Measurements from ENCODE around the gene DUSP9. TPM values are rescaled to one million over a fixed set of nuclear protein-coding genes. Genes with fewer than 3 reads are reported as not detected.

Gene DUSP9
- total RNA-seq, 1 experiment from 2014 or later: 2.4 TPM

DNA sequence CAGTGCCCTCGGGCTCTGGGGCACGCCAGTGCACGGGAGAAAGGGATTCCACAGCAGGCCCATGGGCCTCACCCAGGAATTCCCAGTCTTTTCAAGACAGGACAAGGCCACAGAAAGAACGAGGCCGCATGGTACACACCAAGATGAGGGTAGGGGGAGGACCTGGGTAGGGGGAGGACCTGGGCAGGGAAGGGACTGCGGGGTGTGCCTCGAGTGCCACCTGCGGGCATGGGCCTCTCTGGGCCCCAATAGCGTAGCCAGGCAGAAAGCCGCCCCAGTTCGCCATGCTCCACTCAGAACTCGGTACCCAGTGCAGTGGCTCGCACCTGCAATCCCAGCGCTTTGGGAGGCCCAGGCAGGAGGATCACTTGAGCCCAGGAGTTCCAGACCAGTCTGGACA is 14.0 kb upstream of the DUSP9 start:
- Histone ChIP-seq H2BK12ac (ENCODE audit: insufficient read length, low read depth, low read length) (no peak overlapping the region), H4K91ac (ENCODE audit: insufficient read length, low read depth, low read length) (no peak overlapping the region), H4K5ac (ENCODE audit: insufficient read length, low read depth, low read length) (no peak overlapping the region), H3K4me2 (ENCODE audit: insufficient read depth, insufficient read length, low read length) (no peak overlapping the region), H2AK5ac (ENCODE audit: insufficient read length, low read length) (no peak overlapping the region), H4K8ac (replicated peaks; ENCODE audit: insufficient read length, low read depth, low read length) (no peak overlapping the region), H3K18ac (ENCODE audit: insufficient read length, low read depth, low read length) (no peak overlapping the region), H2BK5ac (ENCODE audit: insufficient read length, low read length) (no peak overlapping the region), H3K79me1 (ENCODE audit: insufficient read depth, low read depth, low read length, poor library complexity, severe bottlenecking) (no peaks in the 10 kb centered on the region), H3K9me3 (ENCODE audit: control insufficient read depth, low read depth, low read length) (peaks cover 20% of the 10 kb centered on the region), H3K23ac (ENCODE audit: insufficient read length, low read depth, low read length) (no peak overlapping the region), H2AFZ (ENCODE audit: low read length) (no peak overlapping the region), H2BK120ac (ENCODE audit: low read depth, low read length, poor library complexity, severe bottlenecking) (no peak overlapping the region), H2BK20ac (ENCODE audit: low read depth, low read length, poor library complexity, severe bottlenecking) (no peak overlapping the region), H4K20me1 (ENCODE audit: control insufficient read depth, insufficient read depth, insufficient read length) (peaks cover 2% of the 10 kb centered on the region), H3K56ac (ENCODE audit: insufficient read length, low read depth, low read length) (no peak overlapping the region), H3K23me2 (ENCODE audit: insufficient read length, low read depth, low read length, poor library complexity, severe bottlenecking) (no peaks in the 10 kb centered on the region), H2BK15ac (ENCODE audit: low read depth, low read length) (no peak overlapping the region), H3K27me3 (ENCODE audit: insufficient read depth, low read length) (no peaks in the 10 kb centered on the region), H3K4ac (ENCODE audit: low read depth, low read length) (no peak overlapping the region), H3K4me1 (ENCODE audit: insufficient read depth, low read length) (no peaks in the 10 kb centered on the region), H3K14ac (ENCODE audit: insufficient read depth, low read length) (no peak overlapping the region), H3K27ac (ENCODE audit: insufficient read length, low read depth, low read length) (no peak overlapping the region), H3T11ph (ENCODE audit: low read length) (no peak overlapping the region), H3K79me2 (ENCODE audit: insufficient read depth, low read length) (no peaks in the 10 kb centered on the region), H3K9ac (ENCODE audit: extremely low read depth, insufficient read length, low read length) (no peak overlapping the region)
- TF ChIP-seq, protein P1, sequence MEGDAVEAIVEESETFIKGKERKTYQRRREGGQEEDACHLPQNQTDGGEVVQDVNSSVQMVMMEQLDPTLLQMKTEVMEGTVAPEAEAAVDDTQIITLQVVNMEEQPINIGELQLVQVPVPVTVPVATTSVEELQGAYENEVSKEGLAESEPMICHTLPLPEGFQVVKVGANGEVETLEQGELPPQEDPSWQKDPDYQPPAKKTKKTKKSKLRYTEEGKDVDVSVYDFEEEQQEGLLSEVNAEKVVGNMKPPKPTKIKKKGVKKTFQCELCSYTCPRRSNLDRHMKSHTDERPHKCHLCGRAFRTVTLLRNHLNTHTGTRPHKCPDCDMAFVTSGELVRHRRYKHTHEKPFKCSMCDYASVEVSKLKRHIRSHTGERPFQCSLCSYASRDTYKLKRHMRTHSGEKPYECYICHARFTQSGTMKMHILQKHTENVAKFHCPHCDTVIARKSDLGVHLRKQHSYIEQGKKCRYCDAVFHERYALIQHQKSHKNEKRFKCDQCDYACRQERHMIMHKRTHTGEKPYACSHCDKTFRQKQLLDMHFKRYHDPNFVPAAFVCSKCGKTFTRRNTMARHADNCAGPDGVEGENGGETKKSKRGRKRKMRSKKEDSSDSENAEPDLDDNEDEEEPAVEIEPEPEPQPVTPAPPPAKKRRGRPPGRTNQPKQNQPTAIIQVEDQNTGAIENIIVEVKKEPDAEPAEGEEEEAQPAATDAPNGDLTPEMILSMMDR (conservative IDR thresholded peaks at IDR 0.05): no peak
- no peak for DNase-seq
- WGBS (ENCODE audit: extremely low coverage, insufficient read length, low lambda C conversion rate): no CpG with 5 or more reads among the region's 14 CpGs
- no peak overlapping the region; a peak in 1 of 7 replicates for H3K27ac Mint-ChIP-seq
- peaks cover 66 to 87% of the 10 kb centered on the region in 2 experiments for H3K9me3 Mint-ChIP-seq
- H3K36me3 Mint-ChIP-seq (ENCODE audit: insufficient read depth in 1 of 3, low read depth in 3 of 3): peaks cover 0 to 11% (median 0%) of the 10 kb centered on the region in 3 experiments; a peak in 3 of 7 replicates
- H3K4me1 Mint-ChIP-seq: no peaks in the 10 kb centered on the region
- no peak overlapping the region for H3K4me3 Mint-ChIP-seq
- H3K27me3 Mint-ChIP-seq (ENCODE audit: low read depth): peaks cover 23% of the 10 kb centered on the region
